ENCODE results near the gene IL1R1. TPM values are rescaled to one million over a fixed set of nuclear protein-coding genes. Genes with fewer than 3 reads are reported as not detected.
A peak's percentile ranks its signal among the peaks of the same experiment; 100 is the strongest.

The IL1R1 gene
- total RNA-seq, 3 donors from 2014 or later, result 17.8 to 40.1 (median 39.1) TPM

DNA sequence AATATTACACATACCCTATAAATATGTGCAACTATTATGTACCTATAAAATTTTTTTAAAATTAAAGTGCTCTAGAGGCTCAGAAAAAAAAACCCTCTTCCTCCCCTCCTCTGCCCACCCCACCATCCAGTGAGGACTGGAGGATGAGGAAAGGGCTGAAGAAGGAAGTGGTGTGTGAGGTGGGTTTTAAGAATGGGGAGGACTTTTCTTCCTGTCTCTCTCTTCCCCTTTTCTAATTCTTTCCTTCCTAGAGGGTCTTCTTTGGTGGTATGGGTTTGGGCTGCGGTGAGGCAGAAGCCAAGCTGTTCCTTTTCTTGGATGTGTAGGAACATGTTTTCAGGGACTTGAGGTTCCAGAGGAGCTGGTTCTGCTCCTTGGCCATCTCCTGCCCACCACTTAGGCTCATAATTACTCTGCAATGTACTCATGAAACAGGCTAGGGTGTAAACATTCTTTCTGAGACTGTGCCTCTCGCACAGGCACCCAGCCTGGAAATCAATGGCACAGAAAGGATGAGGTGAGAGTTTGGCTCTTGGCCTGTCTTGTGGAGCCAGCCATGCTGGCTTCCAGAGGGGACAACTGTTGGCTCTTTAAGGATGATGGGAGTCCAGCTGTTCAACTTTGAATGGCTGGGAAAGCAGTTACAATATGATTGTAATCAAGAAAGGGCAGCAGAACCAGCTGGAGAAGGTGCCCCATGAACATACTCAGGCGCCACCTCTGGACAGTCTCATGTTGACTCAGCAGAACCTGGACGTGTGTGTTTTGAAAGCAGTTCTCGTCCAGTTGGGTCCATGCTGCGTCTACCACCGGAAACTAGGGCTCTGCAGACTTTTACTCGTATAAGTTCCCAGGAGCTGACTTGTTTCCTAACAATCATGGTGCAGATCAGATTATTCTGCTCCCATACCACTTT, 82.5 kb downstream of the IL1R1 start:
- intact Hi-C loops (cut with DNase I, micrococcal nuclease), result no loop called here
- no peak overlapping the region for H3K4me3 ChIP-seq
- TF ChIP-seq, protein P1, sequence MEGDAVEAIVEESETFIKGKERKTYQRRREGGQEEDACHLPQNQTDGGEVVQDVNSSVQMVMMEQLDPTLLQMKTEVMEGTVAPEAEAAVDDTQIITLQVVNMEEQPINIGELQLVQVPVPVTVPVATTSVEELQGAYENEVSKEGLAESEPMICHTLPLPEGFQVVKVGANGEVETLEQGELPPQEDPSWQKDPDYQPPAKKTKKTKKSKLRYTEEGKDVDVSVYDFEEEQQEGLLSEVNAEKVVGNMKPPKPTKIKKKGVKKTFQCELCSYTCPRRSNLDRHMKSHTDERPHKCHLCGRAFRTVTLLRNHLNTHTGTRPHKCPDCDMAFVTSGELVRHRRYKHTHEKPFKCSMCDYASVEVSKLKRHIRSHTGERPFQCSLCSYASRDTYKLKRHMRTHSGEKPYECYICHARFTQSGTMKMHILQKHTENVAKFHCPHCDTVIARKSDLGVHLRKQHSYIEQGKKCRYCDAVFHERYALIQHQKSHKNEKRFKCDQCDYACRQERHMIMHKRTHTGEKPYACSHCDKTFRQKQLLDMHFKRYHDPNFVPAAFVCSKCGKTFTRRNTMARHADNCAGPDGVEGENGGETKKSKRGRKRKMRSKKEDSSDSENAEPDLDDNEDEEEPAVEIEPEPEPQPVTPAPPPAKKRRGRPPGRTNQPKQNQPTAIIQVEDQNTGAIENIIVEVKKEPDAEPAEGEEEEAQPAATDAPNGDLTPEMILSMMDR (IDR thresholded peaks at IDR 0.05), result no peak
- H3K4me1 ChIP-seq (ENCODE audit: low read depth), result peaks cover 22% of the 10 kb centered on the region
- DNase-seq (no peak), ATAC-seq (no peak)
- H3K9me3 ChIP-seq, result no peaks in the 10 kb centered on the region
- no peaks in the 10 kb centered on the region for H3K36me3 ChIP-seq (ENCODE audit: low read depth)

GRCh38 chr2:102226171-102226570, 83.6 kb downstream of the IL1R1 start:
- H3K4me3 ChIP-seq, result no peak overlapping the region

GRCh38 chr2:102226612-102227391, 84.3 kb downstream of the IL1R1 start:
- Histone ChIP-seq H3K36me3 (ENCODE audit: low read depth) (no peaks in the 10 kb centered on the region), H3K4me1 (ENCODE audit: low read depth) (peaks cover 22% of the 10 kb centered on the region), H3K9me3 (no peaks in the 10 kb centered on the region), H3K4me3 (no peak overlapping the region)
- intact Hi-C loops (cut with DNase I, micrococcal nuclease), result no loop called here
- ATAC-seq (peak; percentile 54), DNase-seq (no peak)
- TF ChIP-seq, protein P1 (IDR thresholded peaks at IDR 0.05), result no peak

More at GRCh38 chr2:102226171-102226570, 83.6 kb downstream of the IL1R1 start:
- intact Hi-C loops (cut with DNase I, micrococcal nuclease), result no loop called here
- TF ChIP-seq, protein P1 (IDR thresholded peaks at IDR 0.05), result no peak
- DNase-seq (no peak), ATAC-seq (no peak)
- H3K4me1 ChIP-seq (ENCODE audit: low read depth), result peaks cover 22% of the 10 kb centered on the region
- no peaks in the 10 kb centered on the region for H3K36me3 ChIP-seq (ENCODE audit: low read depth)
- no peaks in the 10 kb centered on the region for H3K9me3 ChIP-seq

DNA sequence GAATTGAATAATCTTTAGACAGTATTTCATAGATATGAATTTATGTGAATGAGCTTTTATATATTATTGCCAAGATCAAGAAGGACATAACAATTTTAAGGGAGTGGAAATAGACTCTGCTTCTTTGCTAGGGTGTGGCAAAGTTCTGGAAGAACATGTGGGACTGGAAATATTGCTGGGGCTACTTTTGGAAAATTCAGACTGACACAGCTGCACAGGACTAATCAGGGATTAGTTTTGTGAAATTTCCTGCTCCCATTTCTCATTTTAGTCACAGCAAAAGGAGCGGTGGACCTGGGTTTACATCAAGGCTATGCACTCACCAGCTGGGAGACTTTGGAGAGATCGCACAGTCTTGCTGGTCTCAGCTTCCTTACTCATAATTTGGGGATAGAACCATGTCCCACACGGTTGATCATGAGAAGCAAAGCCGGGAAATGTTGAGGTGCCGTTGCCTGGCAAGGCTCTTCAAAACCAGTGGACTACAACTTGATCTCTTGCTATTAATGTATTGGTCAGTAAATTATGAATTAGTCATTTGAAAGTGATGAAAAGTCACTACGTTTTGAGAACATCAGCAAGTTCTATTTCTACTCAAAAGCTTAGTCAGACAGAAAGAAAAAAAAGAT, 86.7 kb downstream of the IL1R1 start:
- DNase-seq (no peak), ATAC-seq (no peak)
- TF ChIP-seq, protein P1 (IDR thresholded peaks at IDR 0.05), result no peak
- intact Hi-C loops (cut with DNase I, micrococcal nuclease), result no loop called here
- H3K36me3 ChIP-seq (ENCODE audit: low read depth), result no peaks in the 10 kb centered on the region
- no peaks in the 10 kb centered on the region for H3K9me3 ChIP-seq
- H3K4me3 ChIP-seq, result no peak overlapping the region
- peaks cover 22% of the 10 kb centered on the region for H3K4me1 ChIP-seq (ENCODE audit: low read depth)

Other genes with a start within 250 kb of the IL1R1 start
- gene IL1R2, start 150.8 kb upstream of the IL1R1 start, total RNA-seq, result 10 to 100 TPM; 17.9 to 40.3 (median 39.8) TPM
- 1 to 10 TPM; 1.5 to 1.7 (median 1.5) TPM for gene IL1RL2, start 44.3 kb downstream of the IL1R1 start, total RNA-seq
- 1 to 10 TPM in 2 of 3 donors, under 1 TPM in 1; 0.93 to 7.1 (median 5.9) TPM for gene IL1RL1, start 168.8 kb downstream of the IL1R1 start, total RNA-seq
- gene IL18R1, start 213.1 kb downstream of the IL1R1 start, total RNA-seq, result 1 to 10 TPM; 3.9 to 6.1 (median 5.2) TPM

All from mucosa of descending colon (tissue), 3 donors.